ENCODE data around the gene PDZD8.
"Not testable (repeated sequence)": the region's sequence is repeated elsewhere in the genome, so short reads cannot be mapped to it uniquely, and the experiment has no call there.

PDZD8 gene

GRCh38 chr10:117350909-117351308 is 24.3 kb downstream of the PDZD8 start:
- DNase-seq (ENCODE audit: low read depth, low spot score) = no peak

DNA sequence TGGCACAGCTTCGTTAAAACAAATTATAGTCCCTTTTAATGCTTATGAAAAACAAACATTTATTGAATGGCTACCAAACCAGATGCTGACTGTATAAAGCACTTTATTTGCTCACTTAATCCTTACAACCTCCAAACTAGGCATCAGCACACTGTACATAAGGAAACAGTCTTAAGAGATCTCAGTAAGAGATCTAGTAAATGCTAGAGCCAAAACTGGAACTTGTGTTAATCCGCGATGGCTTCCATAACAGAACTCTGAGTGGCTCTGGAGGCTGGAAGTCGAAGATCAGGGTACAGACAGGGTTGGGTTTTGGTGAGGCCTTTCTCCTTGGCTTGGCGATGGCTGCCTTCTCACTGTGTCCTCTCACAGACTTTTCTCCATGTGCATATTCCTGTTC is 27.0 kb downstream of the PDZD8 start:
- DNase-seq (ENCODE audit: low read depth, low spot score) = no peak

- no peak for DNase-seq (ENCODE audit: low read depth, low spot score)
Measured at GRCh38 chr10:117346574-117346973, 28.7 kb downstream of the PDZD8 start.

- peak; percentile 31 for DNase-seq (ENCODE audit: low read depth, low spot score)
Measured at GRCh38 chr10:117345143-117345542, 30.1 kb downstream of the PDZD8 start.

DNA sequence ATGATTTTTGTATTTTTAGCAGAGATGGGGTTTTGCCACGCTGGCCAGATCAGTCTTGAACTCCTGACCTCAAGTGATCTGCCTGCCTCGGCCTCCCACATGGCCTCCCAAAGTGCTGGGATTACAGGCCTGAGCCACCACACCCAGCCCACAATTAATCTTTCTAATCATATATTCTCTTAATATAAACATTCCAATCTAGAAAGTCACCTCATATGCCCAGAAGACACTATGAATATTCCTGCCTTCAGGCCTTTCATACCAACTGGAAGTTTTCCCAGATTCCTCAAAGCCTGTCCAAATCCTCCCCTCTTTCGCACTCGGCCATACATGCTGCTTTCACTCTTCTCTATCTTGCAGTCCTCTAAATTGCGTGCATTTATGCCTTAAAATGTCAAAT is 32.6 kb downstream of the PDZD8 start:
- no peak for DNase-seq (ENCODE audit: low read depth, low spot score)

- no peak for DNase-seq (ENCODE audit: low read depth, low spot score)
Measured at GRCh38 chr10:117341061-117341460, 34.2 kb downstream of the PDZD8 start.

GRCh38 chr10:117339979-117340378 is 35.3 kb downstream of the PDZD8 start:
- no peak for DNase-seq (ENCODE audit: low read depth, low spot score)

DNA sequence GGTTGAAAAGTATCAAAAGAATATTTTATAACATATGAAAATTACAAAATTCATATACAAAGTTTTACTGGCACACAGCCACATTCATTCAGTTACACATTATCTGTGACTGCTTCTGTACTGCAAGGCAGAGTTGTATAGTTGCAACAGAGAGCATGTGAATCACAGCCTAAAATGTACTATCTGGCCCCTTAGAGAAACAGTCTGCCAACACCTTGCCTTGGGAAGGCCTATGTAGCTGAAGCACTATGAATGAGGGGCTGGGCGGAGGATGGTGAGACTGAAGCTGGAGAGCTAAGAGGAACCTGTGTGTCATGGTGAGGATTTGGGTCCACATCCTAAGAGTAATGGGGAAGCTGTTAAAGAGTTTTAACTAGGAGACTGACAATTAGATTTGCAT is 35.7 kb downstream of the PDZD8 start:
- DNase-seq (ENCODE audit: low read depth, low spot score) = no peak

GRCh38 chr10:117334926-117335325 is 40.3 kb downstream of the PDZD8 start:
- no peak for DNase-seq (ENCODE audit: low read depth, low spot score)

- DNase-seq (ENCODE audit: low read depth, low spot score) = no peak
Measured at GRCh38 chr10:117334066-117334465, 41.2 kb downstream of the PDZD8 start.

GRCh38 chr10:117327262-117327661 is 48.0 kb downstream of the PDZD8 start:
- DNase-seq (ENCODE audit: low read depth, low spot score) = no peak

DNA sequence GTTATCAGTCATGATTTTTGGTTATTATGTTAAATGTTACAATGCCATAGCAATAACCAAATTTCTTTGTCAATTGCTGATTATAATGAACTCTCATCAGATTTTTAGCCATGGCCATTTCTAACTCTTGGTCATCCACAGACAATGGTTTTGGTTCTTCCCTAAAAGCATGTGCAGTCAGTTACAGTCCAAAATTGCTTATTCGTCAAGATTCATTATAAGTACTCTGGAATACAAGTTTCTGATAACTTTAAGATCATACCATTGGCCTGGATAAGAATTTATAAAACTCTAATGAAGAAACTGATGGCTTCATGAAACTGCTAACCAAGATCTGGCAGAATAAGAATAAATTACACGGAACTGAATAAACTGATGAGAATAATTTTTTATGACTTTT is 50.9 kb downstream of the PDZD8 start:
- DNase-seq (ENCODE audit: low read depth, low spot score) = no peak

DNA sequence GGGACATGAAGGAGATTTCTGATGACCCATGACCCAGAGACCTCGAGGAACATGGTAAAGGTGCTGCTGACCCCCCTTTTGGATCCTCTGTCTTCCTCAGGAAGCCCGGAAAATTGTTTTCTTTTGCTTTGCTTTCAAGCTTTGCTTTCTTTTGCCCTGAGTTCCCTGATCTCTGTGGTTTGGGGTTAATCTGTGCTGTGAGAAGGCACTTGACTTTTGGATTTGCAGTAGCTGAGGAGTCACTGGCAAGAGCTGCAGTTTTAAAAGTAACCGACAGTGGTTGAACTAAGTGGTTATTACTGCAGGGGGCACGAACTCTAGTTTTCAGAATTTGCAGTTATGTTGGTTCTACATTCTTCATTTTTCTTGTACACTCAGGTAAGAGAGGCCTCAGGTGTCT is 53.0 kb downstream of the PDZD8 start:
- no peak for DNase-seq (ENCODE audit: low read depth, low spot score)

- no peak for DNase-seq (ENCODE audit: low read depth, low spot score)
Measured at GRCh38 chr10:117320050-117320665, 55.1 kb downstream of the PDZD8 start.

GRCh38 chr10:117318909-117319308 is 56.3 kb downstream of the PDZD8 start:
- no peak for DNase-seq (ENCODE audit: low read depth, low spot score)

DNA sequence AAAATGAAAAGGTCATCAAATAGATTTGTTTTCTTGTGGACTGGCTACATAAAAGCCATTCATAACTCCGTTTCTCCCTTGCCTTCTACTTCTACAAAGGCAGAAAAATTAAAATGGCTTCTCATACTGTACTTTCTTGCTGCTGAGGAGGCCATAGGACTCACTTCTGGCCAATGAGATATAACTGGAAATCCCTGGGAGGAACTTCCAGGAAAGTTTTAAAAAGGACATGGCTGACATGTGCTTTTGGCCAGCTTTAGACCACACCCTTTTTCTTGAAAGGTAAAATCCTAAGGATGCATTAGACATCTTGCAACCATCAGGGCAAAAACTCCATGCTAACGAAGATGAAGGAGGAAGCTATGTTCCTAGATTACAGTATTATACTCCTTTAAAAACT is 58.5 kb downstream of the PDZD8 start:
- no peak for DNase-seq (ENCODE audit: low read depth, low spot score)

- DNase-seq (ENCODE audit: low read depth, low spot score) = no peak
Measured at GRCh38 chr10:117313641-117314040, 61.6 kb downstream of the PDZD8 start.

- no peak for DNase-seq (ENCODE audit: low read depth, low spot score)
Measured at GRCh38 chr10:117312430-117312829, 62.8 kb downstream of the PDZD8 start.

GRCh38 chr10:117311261-117311660 is 64.0 kb downstream of the PDZD8 start:
- no peak for DNase-seq (ENCODE audit: low read depth, low spot score)

GRCh38 chr10:117306674-117307073 is 68.6 kb downstream of the PDZD8 start:
- DNase-seq (ENCODE audit: low read depth, low spot score) = no peak

DNA sequence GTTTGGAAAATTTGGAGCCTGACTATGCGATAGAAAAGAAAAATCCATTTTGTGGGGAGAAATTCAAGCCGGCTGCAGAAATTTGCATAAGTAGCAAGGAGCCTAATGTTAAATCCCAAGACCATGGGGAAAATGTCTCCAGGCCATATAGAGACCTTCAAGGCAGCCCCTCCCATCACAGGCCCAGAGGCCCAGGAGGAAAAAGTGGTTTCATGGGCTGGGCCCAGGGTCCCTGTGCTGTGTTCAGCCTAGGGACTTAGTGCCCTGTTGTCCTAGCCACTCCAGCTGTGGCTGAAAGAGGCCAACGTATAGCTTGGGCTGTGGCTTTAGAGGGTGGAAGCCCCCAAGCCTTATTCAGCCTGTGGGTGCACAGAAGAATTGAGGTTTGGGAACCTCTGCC is 71.8 kb downstream of the PDZD8 start:
- DNase-seq (ENCODE audit: low read depth, low spot score) = not testable (repeated sequence)

DNA sequence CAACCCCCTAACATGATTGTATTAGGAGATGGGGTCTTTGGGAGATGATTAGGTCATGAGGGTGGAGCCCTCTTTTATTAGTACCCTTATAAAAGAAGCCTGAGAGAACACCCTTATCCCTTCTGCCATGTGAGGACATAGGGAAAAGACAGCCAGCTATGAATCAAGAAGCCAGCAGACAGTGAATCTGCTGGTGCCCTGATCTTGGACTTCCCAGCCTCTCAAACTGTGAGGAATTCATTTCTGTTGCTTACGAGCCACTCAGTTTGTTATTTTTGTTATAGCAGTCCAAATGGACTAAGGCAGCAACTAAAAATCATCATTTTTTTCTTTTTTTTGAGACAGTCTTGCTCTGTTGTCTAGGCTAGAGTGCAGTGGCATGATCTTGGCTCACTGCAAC is 74.6 kb downstream of the PDZD8 start:
- no peak for DNase-seq (ENCODE audit: low read depth, low spot score)

DNA sequence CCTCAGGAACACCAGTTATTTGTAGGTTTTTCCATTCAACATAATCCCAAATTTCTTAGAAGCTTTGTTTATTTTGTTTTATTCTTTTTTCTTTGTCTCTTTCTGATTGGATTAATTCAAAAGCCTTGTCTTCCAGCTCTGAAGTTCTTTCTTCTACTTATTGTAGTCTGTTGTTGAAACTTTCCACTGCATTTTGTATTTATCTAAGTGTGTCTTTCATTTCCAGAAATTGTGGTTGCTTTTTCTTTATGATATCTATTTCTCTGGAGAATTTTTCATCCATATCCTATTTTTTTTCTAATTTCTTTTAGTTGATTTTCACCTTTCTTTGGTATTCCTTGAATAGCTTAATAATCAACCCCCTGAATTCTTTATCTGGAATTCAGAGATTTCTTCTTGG is 75.8 kb downstream of the PDZD8 start:
- no peak for DNase-seq (ENCODE audit: low read depth, low spot score)

GRCh38 chr10:117298219-117298618 is 77.0 kb downstream of the PDZD8 start:
- DNase-seq (ENCODE audit: low read depth, low spot score) = no peak

Data from brain pericyte (primary cell).